Measurements from ENCODE around the gene KIAA0232. TPM values are rescaled to one million over a fixed set of nuclear protein-coding genes. Genes with fewer than 3 reads are reported as not detected.

The KIAA0232 gene
- total and polyA plus RNA-seq, 10 of the 15 experiments (the other 5 are each of a cell fraction or from before 2014, with no cell fraction given) = 2.8 to 15.1 (median 10.8) TPM

DNA sequence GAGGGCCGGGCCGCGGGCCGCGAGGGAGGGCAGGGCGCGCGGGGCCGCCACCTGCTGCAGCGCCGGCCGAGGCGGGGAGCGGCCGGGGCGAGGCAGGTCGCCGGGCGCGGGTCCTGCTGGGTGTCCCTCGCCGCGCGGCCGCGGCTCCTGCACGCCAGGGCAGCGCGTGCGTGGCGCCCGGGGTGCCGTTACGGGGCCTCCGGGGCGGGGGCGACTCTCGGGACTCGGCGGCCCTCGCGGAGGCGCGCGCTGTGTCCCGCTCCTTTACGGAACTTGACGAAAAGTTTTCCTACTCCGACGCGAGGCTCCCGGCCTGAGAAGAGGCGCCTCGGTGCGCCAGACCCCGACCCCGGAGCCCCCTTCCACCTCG lies 127.4 kb downstream of the KIAA0232 start:
- intact Hi-C loops (cut with micrococcal nuclease; ENCODE audit: unreplicated experiment) = loop anchor here (5.0 kb wide), 3 partner anchors 62 to 137 kb away; no protein-coding TSS in a partner anchor
- Histone ChIP-seq H3K4me3 (peak overlapping the region; percentile 97), H3K79me2 (ENCODE audit: control insufficient read depth, insufficient read depth, low read length) (peaks cover 11% of the 10 kb centered on the region), H4K20me1 (ENCODE audit: control insufficient read depth, insufficient read depth) (no peaks in the 10 kb centered on the region), H3K9ac (ENCODE audit: control insufficient read depth, insufficient read depth, low read length) (peak overlapping the region; percentile 72), H3K4me1 (ENCODE audit: control insufficient read depth, insufficient read depth, low read length) (peaks cover 16% of the 10 kb centered on the region), H3K4me2 (ENCODE audit: control insufficient read depth, insufficient read depth) (peak overlapping the region; percentile 99), H3K27me3 (replicated peaks in 1 of 2; ENCODE audit: control insufficient read depth in 2 of 2, insufficient read depth in 2 of 2, low read length in 1 of 2) (0 out of 4 replicates have a peak, but pooled peaks cover 0 to 3% of the 10 kb centered on the region in 2 experiments), H3K27ac (ENCODE audit: control insufficient read depth, insufficient read depth) (peak overlapping the region; percentile 96), H2AFZ (ENCODE audit: control insufficient read depth, low read depth, low read length) (peak overlapping the region; percentile 74), H3K9me3 (replicated peaks; ENCODE audit: control insufficient read depth, insufficient read depth, low read length) (no peaks in the 10 kb centered on the region), H3K36me3 (ENCODE audit: control insufficient read depth in 2 of 2, insufficient read depth in 2 of 2, low read length in 1 of 2) (no peaks in the 10 kb centered on the region)
- ChIA-PET POLR2A (interaction anchor here (1.1 to 3.5 kb wide), 5 partner anchors 10 to 158 kb away, joined by 3 to 18 read pairs (median 5); partner anchors contain the start of gene GRPEL1), RAD21 (ENCODE audit: unreplicated experiment) (interaction anchor here (1.0 to 2.5 kb wide), 10 partner anchors 28 to 193 kb away, joined by 3 to 14 read pairs (median 4); partner anchors contain the start of genes BLOC1S4, GRPEL1 and TADA2B), CTCF (interaction anchor here (1.2 to 9.5 kb wide), 8 partner anchors 24 to 190 kb away, joined by 5 to 94 read pairs (median 8); partner anchors contain the start of gene GRPEL1), SMC1A (ENCODE audit: uncharacterized antibody, unreplicated experiment) (interaction anchor here (1.2 to 2.4 kb wide), 6 partner anchors 32 to 161 kb away, joined by 4 to 18 read pairs (median 6); partner anchors contain the start of gene TADA2B)
- DNase-seq (ENCODE audit: low read depth, low spot score) (no peak), ATAC-seq (peak; percentile 13), FAIRE-seq (no peak)
- no TSS peak for BruUV-seq (replicated peaks)
- in situ Hi-C loops (cut with MboI) = loop anchor here (5.0 kb wide), 1 partner anchor 162 kb away; no protein-coding TSS in a partner anchor
- under 1% methylated on average over 41 of the region's 58 CpGs for WGBS (ENCODE audit: insufficient coverage, insufficient replicate concordance, low lambda C conversion rate, missing lambda C conversion rate)
- TF ChIP-seq BACH1 (IDR thresholded peaks at IDR 0.05; ENCODE audit: borderline replicate concordance) (peak; percentile 5; the same call in 1 of the 2 replicates), SIX5 (IDR thresholded peaks at IDR 0.05; ENCODE audit: low read depth, low read length, severe bottlenecking) (no peak), RELB (IDR thresholded peaks at IDR 0.05; ENCODE audit: low read depth) (no peak), ZZZ3 (IDR thresholded peaks at IDR 0.05; ENCODE audit: control insufficient read depth, insufficient read length, low read depth) (no peak), ZNF217 (IDR thresholded peaks at IDR 0.05) (no peak), MYC (IDR thresholded peaks at IDR 0.05; ENCODE audit: insufficient read depth, insufficient read length, insufficient replicate concordance, low read length, severe bottlenecking) (no peak), EGR1 (IDR thresholded peaks at IDR 0.05; ENCODE audit: borderline replicate concordance in 1 of 2, low read depth in 2 of 2, low read length in 2 of 2) (peak in 1 of 2 experiments; percentile 54; a peak in 1 of 3 replicates), POLR2A (IDR thresholded peaks at IDR 0.05; ENCODE audit: low read depth, low read length) (no peak), IKZF1 (conservative IDR thresholded peaks at IDR 0.05) (no peak), BCLAF1 (IDR thresholded peaks at IDR 0.05) (peak; percentile 35; the same call in 1 of the 2 replicates), BHLHE40 (IDR thresholded peaks at IDR 0.05; ENCODE audit: borderline replicate concordance in 1 of 2, low read depth in 2 of 2, low read length in 1 of 2) (peak in 1 of 2 experiments; percentile 9; a peak in 1 of 4 replicates), SMARCA5 (IDR thresholded peaks at IDR 0.05) (peak; percentile 33; the same call in 1 of the 2 replicates)

Data from GM12878 (cell line).